ENCODE measurements around the gene RPS6KA2.

- no peak for TF ChIP-seq CTCF (IDR thresholded peaks at IDR 0.05)
- no peak for TF ChIP-seq POLR2A (IDR thresholded peaks at IDR 0.05)
Measured at GRCh38 chr6:166636191-166636933, 9.3 kb upstream of the RPS6KA2 start.

Measured in testis (tissue), 2 donors.